Measurements from ENCODE around the gene CNTNAP3.
"Not testable (repeated sequence)": the region's sequence is repeated elsewhere in the genome, so short reads cannot be mapped to it uniquely, and the experiment has no call there.

The CNTNAP3 gene

GRCh38 chr9:39028168-39028567, 259.8 kb downstream of the CNTNAP3 start:
- DNase-seq (ENCODE audit: low read depth, low spot score); H3K4me1 ChIP-seq (ENCODE audit: control insufficient read depth, insufficient read depth, low read length); H3K27ac ChIP-seq (ENCODE audit: low read length); H3K27me3 ChIP-seq (ENCODE audit: control insufficient read depth, insufficient read depth, low read length); H3K9me3 ChIP-seq (ENCODE audit: control insufficient read depth, insufficient read depth, low read length); H3K4me3 ChIP-seq (ENCODE audit: low read length); H3K36me3 ChIP-seq (ENCODE audit: control insufficient read depth, insufficient read depth, low read length): not testable (repeated sequence)
- no CpG with 5 or more reads among the region's 7 CpGs for WGBS (ENCODE audit: insufficient coverage, insufficient read length)

DNA sequence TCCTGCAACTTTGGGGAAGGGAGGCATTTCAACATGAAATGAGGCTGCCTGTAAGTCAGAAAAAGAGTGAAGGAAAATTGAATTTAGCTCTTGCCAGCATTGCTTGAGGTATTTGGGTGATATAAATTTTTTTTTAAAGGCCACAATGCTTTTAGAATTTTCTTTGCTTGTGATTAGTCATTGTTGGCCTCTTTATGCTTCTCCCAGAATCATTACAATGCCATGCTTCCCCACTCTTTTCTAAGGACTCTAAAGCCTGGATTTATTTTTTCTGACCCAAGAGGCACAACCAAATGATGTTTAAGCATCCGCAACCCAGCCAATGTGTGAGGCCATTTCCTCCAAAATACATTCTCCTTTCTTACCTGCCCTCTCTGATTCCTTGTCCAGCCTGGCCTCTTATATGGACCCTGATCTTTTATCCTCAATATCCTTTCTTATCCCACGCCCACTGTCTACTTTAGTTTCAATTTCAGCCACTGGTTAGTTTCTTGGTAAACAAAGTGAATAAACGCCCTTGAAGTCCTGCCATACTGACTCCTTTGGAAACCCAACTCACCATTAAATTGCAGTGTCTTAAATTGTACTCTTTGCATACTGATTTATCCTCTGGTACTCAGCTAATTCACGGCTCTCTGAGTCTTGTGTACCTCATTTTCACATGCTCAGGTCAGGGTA, 261.9 kb downstream of the CNTNAP3 start:
- not testable (repeated sequence) for H3K4me1 ChIP-seq (ENCODE audit: control insufficient read depth, insufficient read depth, low read length); H3K27me3 ChIP-seq (ENCODE audit: control insufficient read depth, insufficient read depth, low read length); H3K9me3 ChIP-seq (ENCODE audit: control insufficient read depth, insufficient read depth, low read length); DNase-seq (ENCODE audit: low read depth, low spot score); H3K27ac ChIP-seq (ENCODE audit: low read length); H3K36me3 ChIP-seq (ENCODE audit: control insufficient read depth, insufficient read depth, low read length); H3K4me3 ChIP-seq (ENCODE audit: low read length)
- WGBS (ENCODE audit: insufficient coverage, insufficient read length) = no CpG with 5 or more reads among the region's 4 CpGs
